HG02885 (cell line): ENCODE data around the gene MRPS26.
"Not testable (repeated sequence)": the region's sequence is repeated elsewhere in the genome, so short reads cannot be mapped to it uniquely, and the experiment has no call there.

Experiments
- ATAC-seq: cut with Tn5 transposase; IDR thresholded peaks from one replicate; pipeline ENCODE4 v1.9.1; 2021; ENCODE audit warnings: mild to moderate bottlenecking; ENCODE audit not compliant: unreplicated experiment, poor library complexity

MRPS26 gene

GRCh38 chr20:3040086-3040485 lies 5.8 kb upstream of the MRPS26 start:
- ATAC-seq: no peak

- no peak for ATAC-seq
Observed at GRCh38 chr20:3041854-3042409, 3.9 kb upstream of the MRPS26 start.

- ATAC-seq: no peak
Observed at GRCh38 chr20:3042625-3043024, 3.2 kb upstream of the MRPS26 start.

- ATAC-seq: no peak
Observed at GRCh38 chr20:3043322-3043721, 2.5 kb upstream of the MRPS26 start, which contains the start of gene GNRH2. Gene GNRH2 (plus strand): TSS chr20:3043622. CDS start chr20:3044415, 793 bp downstream.

GRCh38 chr20:3044336-3044965 lies 1.4 kb upstream of the MRPS26 start:
- ATAC-seq: no peak

GRCh38 chr20:3045042-3045815 lies 623 bp upstream of the MRPS26 start:
- peak; percentile 44 for ATAC-seq

- no peak for ATAC-seq
Observed at GRCh38 chr20:3046677-3047462, 1.0 kb downstream of the MRPS26 start.

- ATAC-seq: no peak
Observed at GRCh38 chr20:3047486-3048419, 1.9 kb downstream of the MRPS26 start.

- ATAC-seq: no peak
Observed at GRCh38 chr20:3051385-3052019, 5.7 kb downstream of the MRPS26 start.

GRCh38 chr20:3059489-3059888 lies 13.6 kb downstream of the MRPS26 start:
- ATAC-seq: no peak

GRCh38 chr20:3064119-3064518 lies 18.3 kb downstream of the MRPS26 start:
- not testable (repeated sequence) for ATAC-seq

GRCh38 chr20:3067139-3068014 lies 21.5 kb downstream of the MRPS26 start:
- no peak for ATAC-seq

- ATAC-seq: peak; percentile 50
Observed at GRCh38 chr20:3068075-3068474, 22.2 kb downstream of the MRPS26 start.

GRCh38 chr20:3068986-3069900 lies 23.4 kb downstream of the MRPS26 start:
- no peak for ATAC-seq

- ATAC-seq: no peak
Observed at GRCh38 chr20:3070725-3071124, 24.9 kb downstream of the MRPS26 start.

GRCh38 chr20:3071266-3071609 lies 25.4 kb downstream of the MRPS26 start:
- no peak for ATAC-seq
